ENCODE measurements around the gene THYN1. TPM values are rescaled to one million over a fixed set of nuclear protein-coding genes. Genes with fewer than 3 reads are reported as not detected.
"Not testable (repeated sequence)": the region's sequence is repeated elsewhere in the genome, so short reads cannot be mapped to it uniquely, and the experiment has no call there.

The THYN1 gene
- total RNA-seq, 1 experiment from 2014 or later, result 26.0 TPM

- CTCF ChIA-PET, result no interaction called here
- no peak for DNase-seq
- intact Hi-C loops (cut with micrococcal nuclease; ENCODE audit: unreplicated experiment), result no loop called here
- H3K4me1 Mint-ChIP-seq (ENCODE audit: low read depth, unreplicated experiment), result no peaks in the 10 kb centered on the region
- H3K27me3 Mint-ChIP-seq (ENCODE audit: unreplicated experiment), result peaks cover 41% of the 10 kb centered on the region
- no peaks in the 10 kb centered on the region for H3K9me3 Mint-ChIP-seq (ENCODE audit: low read depth, unreplicated experiment)
- H3K36me3 Mint-ChIP-seq (ENCODE audit: insufficient read depth, unreplicated experiment), result no peaks in the 10 kb centered on the region
- no peak for TF ChIP-seq CTCF (IDR thresholded peaks at IDR 0.05; ENCODE audit: unreplicated experiment)
- BruUV-seq (replicated peaks), result no TSS peak
- no peak overlapping the region for H3K27ac Mint-ChIP-seq (ENCODE audit: unreplicated experiment)
- no peak overlapping the region for H3K4me3 Mint-ChIP-seq (ENCODE audit: low read depth, unreplicated experiment)
Measured at GRCh38 chr11:134282121-134283045, 29.2 kb upstream of the THYN1 start.

GRCh38 chr11:134281635-134282034 lies 28.5 kb upstream of the THYN1 start:
- H3K36me3 Mint-ChIP-seq (ENCODE audit: insufficient read depth, unreplicated experiment); intact Hi-C loops (cut with micrococcal nuclease; ENCODE audit: unreplicated experiment); H3K4me1 Mint-ChIP-seq (ENCODE audit: low read depth, unreplicated experiment); H3K9me3 Mint-ChIP-seq (ENCODE audit: low read depth, unreplicated experiment); H3K4me3 Mint-ChIP-seq (ENCODE audit: low read depth, unreplicated experiment); BruUV-seq (replicated peaks); DNase-seq; H3K27ac Mint-ChIP-seq (ENCODE audit: unreplicated experiment); CTCF ChIA-PET: not testable (repeated sequence)
- H3K27me3 Mint-ChIP-seq (ENCODE audit: unreplicated experiment), result peaks cover 48% of the 10 kb centered on the region

- DNase-seq, result no peak
- no TSS peak for BruUV-seq (replicated peaks)
- intact Hi-C loops (cut with micrococcal nuclease; ENCODE audit: unreplicated experiment), result no loop called here
- Mint-ChIP-seq H3K27me3 (ENCODE audit: unreplicated experiment) (peaks cover 79% of the 10 kb centered on the region), H3K27ac (ENCODE audit: unreplicated experiment) (no peak overlapping the region), H3K36me3 (ENCODE audit: insufficient read depth, unreplicated experiment) (no peaks in the 10 kb centered on the region), H3K9me3 (ENCODE audit: low read depth, unreplicated experiment) (no peaks in the 10 kb centered on the region), H3K4me3 (ENCODE audit: low read depth, unreplicated experiment) (no peak overlapping the region), H3K4me1 (ENCODE audit: low read depth, unreplicated experiment) (no peaks in the 10 kb centered on the region)
- no peak for TF ChIP-seq CTCF (IDR thresholded peaks at IDR 0.05; ENCODE audit: unreplicated experiment)
- CTCF ChIA-PET, result interaction anchor here (0.7 kb wide), 1 partner anchor 1296 kb away, joined by 3 read pairs; no protein-coding TSS in a partner anchor
Measured at GRCh38 chr11:134278356-134278755, 25.2 kb upstream of the THYN1 start.

- intact Hi-C loops (cut with micrococcal nuclease; ENCODE audit: unreplicated experiment), result no loop called here
- no peak for TF ChIP-seq CTCF (IDR thresholded peaks at IDR 0.05; ENCODE audit: unreplicated experiment)
- Mint-ChIP-seq H3K4me1 (ENCODE audit: low read depth, unreplicated experiment) (no peaks in the 10 kb centered on the region), H3K4me3 (ENCODE audit: low read depth, unreplicated experiment) (no peak overlapping the region), H3K9me3 (ENCODE audit: low read depth, unreplicated experiment) (no peaks in the 10 kb centered on the region), H3K27me3 (ENCODE audit: unreplicated experiment) (peaks cover 88% of the 10 kb centered on the region), H3K27ac (ENCODE audit: unreplicated experiment) (no peak overlapping the region), H3K36me3 (ENCODE audit: insufficient read depth, unreplicated experiment) (no peaks in the 10 kb centered on the region)
- CTCF ChIA-PET, result no interaction called here
- DNase-seq, result no peak
- BruUV-seq (replicated peaks), result no TSS peak
Measured at GRCh38 chr11:134277183-134278001, 24.2 kb upstream of the THYN1 start.
